ENCODE results near the gene SHTN1.

The SHTN1 gene

DNA sequence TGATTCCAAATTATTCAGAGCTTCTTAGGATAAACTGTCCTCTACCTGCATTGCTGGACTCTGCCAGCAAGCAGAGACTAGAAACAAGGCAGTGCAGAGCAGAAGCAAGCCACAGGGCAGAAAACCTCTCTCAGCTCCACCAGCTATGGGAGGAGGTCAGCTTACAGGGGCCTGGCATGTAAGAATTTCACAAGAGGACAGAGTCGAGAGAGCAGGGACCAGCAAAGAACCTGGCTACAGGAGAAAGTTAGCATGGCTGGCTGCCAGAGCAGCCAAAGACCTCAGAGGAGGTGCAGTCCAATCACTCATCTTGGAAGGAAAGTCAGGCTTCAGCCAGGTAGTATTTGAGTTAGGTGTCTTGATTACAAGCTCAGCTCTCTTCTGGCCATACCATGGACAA is 92.8 kb downstream of the SHTN1 start:
- H3K36me3 Mint-ChIP-seq: no peaks in the 10 kb centered on the region
- H3K4me3 Mint-ChIP-seq: no peak overlapping the region
- H3K4me1 Mint-ChIP-seq: no peaks in the 10 kb centered on the region
- H3K27me3 Mint-ChIP-seq: peaks cover 1% of the 10 kb centered on the region
- no peaks in the 10 kb centered on the region for H3K9me3 Mint-ChIP-seq
- no peak overlapping the region for H3K27ac Mint-ChIP-seq

- Mint-ChIP-seq H3K27me3 (peaks cover 1% of the 10 kb centered on the region), H3K4me3 (no peak overlapping the region), H3K36me3 (no peaks in the 10 kb centered on the region), H3K27ac (no peak overlapping the region), H3K4me1 (no peaks in the 10 kb centered on the region), H3K9me3 (no peaks in the 10 kb centered on the region)
Observed at GRCh38 chr10:116910910-116911309, 94.1 kb downstream of the SHTN1 start.

DNA sequence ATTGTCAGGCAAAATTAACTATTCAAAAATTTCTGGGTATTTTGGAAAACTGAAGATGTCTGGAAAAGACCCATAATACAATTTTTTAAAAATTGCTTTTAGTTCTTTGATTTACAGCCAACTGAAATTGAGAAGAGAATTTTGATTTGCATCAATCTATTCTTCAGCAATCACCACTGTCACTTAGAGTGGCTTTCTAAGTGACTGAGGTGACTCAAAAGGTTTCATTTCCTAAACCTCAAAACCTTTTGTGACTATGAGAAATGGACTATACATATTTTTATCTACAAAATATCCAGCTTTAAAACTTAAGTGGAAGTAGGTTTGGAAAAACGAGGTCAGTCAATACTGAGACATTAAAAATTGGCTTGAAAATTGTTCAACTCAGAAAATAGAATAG is 95.7 kb downstream of the SHTN1 start:
- peaks cover 1% of the 10 kb centered on the region for H3K27me3 Mint-ChIP-seq
- no peaks in the 10 kb centered on the region for H3K36me3 Mint-ChIP-seq
- no peaks in the 10 kb centered on the region for H3K4me1 Mint-ChIP-seq
- no peak overlapping the region for H3K4me3 Mint-ChIP-seq
- H3K9me3 Mint-ChIP-seq: no peaks in the 10 kb centered on the region
- no peak overlapping the region for H3K27ac Mint-ChIP-seq

- Mint-ChIP-seq H3K4me1 (no peaks in the 10 kb centered on the region), H3K4me3 (no peak overlapping the region), H3K36me3 (no peaks in the 10 kb centered on the region), H3K27me3 (peaks cover 1% of the 10 kb centered on the region), H3K9me3 (no peaks in the 10 kb centered on the region), H3K27ac (no peak overlapping the region)
Observed at GRCh38 chr10:116907245-116907987, 97.6 kb downstream of the SHTN1 start.

GRCh38 chr10:116905845-116906210 is 99.2 kb downstream of the SHTN1 start:
- Mint-ChIP-seq H3K9me3 (no peaks in the 10 kb centered on the region), H3K36me3 (no peaks in the 10 kb centered on the region), H3K27me3 (no peaks in the 10 kb centered on the region), H3K4me3 (no peak overlapping the region), H3K27ac (no peak overlapping the region), H3K4me1 (no peaks in the 10 kb centered on the region)

GRCh38 chr10:116899626-116900025 is 105.4 kb downstream of the SHTN1 start:
- Mint-ChIP-seq H3K36me3 (no peaks in the 10 kb centered on the region), H3K27me3 (no peaks in the 10 kb centered on the region), H3K9me3 (no peaks in the 10 kb centered on the region), H3K4me1 (no peaks in the 10 kb centered on the region), H3K27ac (no peak overlapping the region), H3K4me3 (no peak overlapping the region)

DNA sequence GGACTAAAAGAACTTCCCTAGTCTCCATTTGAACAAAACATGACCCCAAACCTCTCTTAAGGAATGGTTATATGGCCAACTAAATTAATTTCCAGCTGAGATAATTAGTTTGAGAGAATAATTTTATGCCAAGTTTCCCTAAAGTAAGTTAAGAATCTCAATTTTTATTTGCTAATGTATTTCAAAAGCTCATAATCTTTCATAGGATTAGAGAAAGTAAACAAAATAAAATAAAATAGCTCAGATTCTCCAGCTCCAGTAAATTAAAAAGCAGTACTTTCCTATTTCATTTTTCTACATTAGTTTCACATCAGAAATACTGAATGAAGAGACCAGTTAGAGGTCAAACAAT is 111.3 kb downstream of the SHTN1 start:
- H3K36me3 Mint-ChIP-seq: no peaks in the 10 kb centered on the region
- H3K9me3 Mint-ChIP-seq: no peaks in the 10 kb centered on the region
- H3K27ac Mint-ChIP-seq: no peak overlapping the region
- H3K4me1 Mint-ChIP-seq: no peaks in the 10 kb centered on the region
- H3K4me3 Mint-ChIP-seq: no peak overlapping the region
- peaks cover 14% of the 10 kb centered on the region for H3K27me3 Mint-ChIP-seq

GRCh38 chr10:116892907-116893685 is 111.9 kb downstream of the SHTN1 start:
- Mint-ChIP-seq H3K27me3 (peaks cover 14% of the 10 kb centered on the region), H3K4me1 (no peaks in the 10 kb centered on the region), H3K4me3 (no peak overlapping the region), H3K36me3 (no peaks in the 10 kb centered on the region), H3K9me3 (no peaks in the 10 kb centered on the region), H3K27ac (no peak overlapping the region)

- peaks cover 14% of the 10 kb centered on the region for H3K27me3 Mint-ChIP-seq
- no peak overlapping the region for H3K4me3 Mint-ChIP-seq
- H3K9me3 Mint-ChIP-seq: no peaks in the 10 kb centered on the region
- H3K36me3 Mint-ChIP-seq: no peaks in the 10 kb centered on the region
- no peaks in the 10 kb centered on the region for H3K4me1 Mint-ChIP-seq
- no peak overlapping the region for H3K27ac Mint-ChIP-seq
Observed at GRCh38 chr10:116891208-116891607, 113.8 kb downstream of the SHTN1 start.

- Mint-ChIP-seq H3K4me1 (no peaks in the 10 kb centered on the region), H3K4me3 (no peak overlapping the region), H3K27me3 (peaks cover 14% of the 10 kb centered on the region)
Observed at GRCh38 chr10:116889066-116889465, 115.9 kb downstream of the SHTN1 start.

DNA sequence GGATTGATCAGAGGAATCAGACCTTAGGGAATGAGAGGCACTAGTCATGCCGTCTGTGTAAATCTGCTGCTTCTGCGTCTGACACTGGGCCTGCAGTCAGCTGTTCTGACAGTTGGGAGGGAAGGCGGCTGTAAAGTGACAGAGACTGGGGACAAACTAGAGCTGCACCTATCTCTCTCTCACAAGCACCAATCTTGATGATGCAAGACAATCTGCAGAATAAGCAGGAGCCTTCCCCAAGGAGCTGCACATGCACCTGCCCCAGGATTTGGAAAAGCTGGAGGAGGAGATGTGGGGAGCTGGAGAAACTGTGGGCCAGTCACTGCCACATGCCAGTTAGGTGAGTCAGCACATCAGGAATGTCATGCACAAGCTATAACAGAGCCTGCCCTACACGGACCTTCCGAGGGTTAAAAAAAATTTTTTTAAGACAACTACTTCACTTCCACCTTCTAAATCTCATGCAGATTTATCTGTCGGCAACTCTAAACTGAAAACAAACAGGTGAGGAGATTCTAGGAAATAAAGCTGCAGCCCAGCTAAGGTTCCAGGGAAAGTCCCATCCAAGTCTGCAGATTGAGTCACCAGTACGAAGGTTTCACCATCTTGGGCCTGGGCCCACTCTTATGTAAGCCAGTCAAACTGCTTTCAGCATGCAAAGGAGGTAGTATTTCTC is 116.5 kb downstream of the SHTN1 start:
- Mint-ChIP-seq H3K27me3 (peaks cover 11% of the 10 kb centered on the region), H3K4me3 (no peak overlapping the region), H3K4me1 (no peaks in the 10 kb centered on the region), H3K27ac (no peak overlapping the region), H3K9me3 (no peaks in the 10 kb centered on the region), H3K36me3 (no peaks in the 10 kb centered on the region)

More at GRCh38 chr10:116889066-116889465, 115.9 kb downstream of the SHTN1 start:
- Mint-ChIP-seq H3K36me3 (no peaks in the 10 kb centered on the region), H3K27ac (no peak overlapping the region), H3K9me3 (no peaks in the 10 kb centered on the region)

DNA sequence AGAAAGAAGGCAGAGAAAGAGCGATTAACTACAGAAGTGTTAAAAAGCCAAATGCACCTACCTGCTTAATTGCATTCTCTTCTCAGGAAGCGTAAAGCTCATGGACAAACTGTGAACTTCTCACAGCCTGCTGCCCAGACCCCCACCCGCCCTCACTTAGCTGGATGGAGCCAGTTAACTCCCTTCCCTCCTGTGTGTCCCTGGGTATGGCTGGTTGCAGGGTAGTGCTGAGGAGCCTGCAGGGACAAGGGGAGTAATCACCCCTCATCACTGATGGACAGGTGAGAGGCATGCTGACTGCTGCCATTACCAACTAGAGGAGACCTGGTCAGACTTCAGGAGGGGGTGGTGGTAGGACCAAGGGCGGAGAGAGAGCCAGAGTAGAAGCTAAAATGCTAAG is 118.2 kb downstream of the SHTN1 start:
- H3K27ac Mint-ChIP-seq: no peak overlapping the region
- H3K9me3 Mint-ChIP-seq: no peaks in the 10 kb centered on the region
- H3K4me3 Mint-ChIP-seq: no peak overlapping the region
- no peaks in the 10 kb centered on the region for H3K36me3 Mint-ChIP-seq
- no peaks in the 10 kb centered on the region for H3K4me1 Mint-ChIP-seq
- H3K27me3 Mint-ChIP-seq: peaks cover 9% of the 10 kb centered on the region

GRCh38 chr10:116882639-116883038 is 122.3 kb downstream of the SHTN1 start:
- H3K9me3 Mint-ChIP-seq: no peaks in the 10 kb centered on the region
- no peak overlapping the region for H3K4me3 Mint-ChIP-seq
- H3K4me1 Mint-ChIP-seq: no peaks in the 10 kb centered on the region
- H3K27me3 Mint-ChIP-seq: peaks cover 2% of the 10 kb centered on the region
- no peaks in the 10 kb centered on the region for H3K36me3 Mint-ChIP-seq
- H3K27ac Mint-ChIP-seq: no peak overlapping the region

- no peak overlapping the region for H3K4me3 Mint-ChIP-seq
- H3K4me1 Mint-ChIP-seq: no peaks in the 10 kb centered on the region
- H3K27me3 Mint-ChIP-seq: peaks cover 3% of the 10 kb centered on the region
- no peaks in the 10 kb centered on the region for H3K36me3 Mint-ChIP-seq
- no peaks in the 10 kb centered on the region for H3K9me3 Mint-ChIP-seq
- H3K27ac Mint-ChIP-seq: no peak overlapping the region
Observed at GRCh38 chr10:116880716-116881482, 124.1 kb downstream of the SHTN1 start.

DNA sequence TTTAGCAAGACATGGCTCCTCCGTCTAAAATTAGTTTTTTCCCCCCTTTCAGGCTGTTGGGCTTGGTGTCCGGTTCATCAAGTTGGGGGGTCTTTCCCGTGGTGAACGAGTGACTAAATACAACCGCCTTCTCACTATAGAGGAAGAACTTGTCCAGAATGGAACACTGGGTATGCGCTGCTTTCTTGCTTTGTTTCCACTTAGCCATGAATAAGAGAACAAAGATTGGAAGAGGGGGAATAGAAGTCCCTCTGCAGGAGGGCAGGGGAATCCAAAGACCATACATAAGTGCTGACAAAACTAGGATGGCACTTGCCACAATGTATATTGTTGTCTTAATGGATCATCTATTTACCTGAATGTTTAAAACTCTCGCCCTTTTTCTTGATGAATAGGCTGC is 125.2 kb downstream of the SHTN1 start:
- Mint-ChIP-seq H3K27ac (no peak overlapping the region), H3K27me3 (peaks cover 4% of the 10 kb centered on the region), H3K9me3 (no peaks in the 10 kb centered on the region), H3K4me1 (no peaks in the 10 kb centered on the region), H3K36me3 (no peaks in the 10 kb centered on the region), H3K4me3 (no peak overlapping the region)
